SK-N-SH treated with all-trans-retinoic acid at 6 μM for 48 hours (cell line): ENCODE data around the gene SAMD13.

Source experiments
- OSR1 ChIP-seq: fragments of 250-450 bp; sonication (Bioruptor Pico); IDR thresholded peaks from 2 replicates; pipeline ENCODE4 v1.8.0; 2022; ENCODE audit warnings: moderate library complexity, mild to moderate bottlenecking, inconsistent platforms
- PATZ1 ChIP-seq: fragments of 250-450 bp; sonication (Bioruptor Pico); IDR thresholded peaks from 2 replicates; pipeline ENCODE4 v1.8.0; 2020; ENCODE audit warnings: mild to moderate bottlenecking, moderate library complexity, borderline replicate concordance
- PPARA ChIP-seq: fragments of 250-450 bp; sonication (Bioruptor Pico); IDR thresholded peaks from 2 replicates; pipeline ENCODE4 v1.5.0; 2020; ENCODE audit warnings: mild to moderate bottlenecking, borderline replicate concordance
- TSHZ2 ChIP-seq: fragments of 250-450 bp; sonication (Bioruptor Pico); IDR thresholded peaks from 2 replicates; pipeline ENCODE4 v1.5.0; 2020; ENCODE audit warnings: mild to moderate bottlenecking, moderate library complexity
- ZFP30 ChIP-seq: fragments of 450-650 bp; formaldehyde crosslinking; IDR thresholded peaks from 2 replicates; pipeline ENCODE4 v1.5.0; 2022; ENCODE audit warnings: mild to moderate bottlenecking, moderate library complexity
- ZNF70 ChIP-seq: fragments of 450-650 bp; formaldehyde crosslinking; IDR thresholded peaks from 2 replicates; pipeline ENCODE4 v1.5.0; 2020; ENCODE audit warnings: mild to moderate bottlenecking, moderate library complexity
- ZNF8 ChIP-seq: fragments of 450-650 bp; formaldehyde crosslinking; IDR thresholded peaks from 2 replicates; pipeline ENCODE4 v1.5.0; 2020; ENCODE audit warnings: mild to moderate bottlenecking, moderate library complexity

GRCh38 chr1:84311296-84311695, 9.8 kb downstream of the SAMD13 start:
- TF ChIP-seq OSR1 (CRISPR knock-in tag), result no peak
- TF ChIP-seq PATZ1 (CRISPR knock-in tag), result no peak
- no peak for TF ChIP-seq TSHZ2 (CRISPR knock-in tag)
- TF ChIP-seq PPARA (CRISPR knock-in tag), result no peak
- TF ChIP-seq ZNF70 (CRISPR knock-in tag), result no peak
- TF ChIP-seq ZNF8 (CRISPR knock-in tag), result no peak
- no peak for TF ChIP-seq ZFP30 (CRISPR knock-in tag)
